Activated T-cell treated with anti-CD3 and anti-CD28 coated beads, Interleukin-2, amount 50 U/mL, for 4 hours (primary cell): ENCODE measurements around the gene ZNF322. TPM values are rescaled to one million over a fixed set of nuclear protein-coding genes. Genes with fewer than 3 reads are reported as not detected.

Experiments used
- ATAC-seq, 2 donors: fragments of 200-7000 bp; cut with Tn5 transposase; one replicate each; pipeline ENCODE4 v1.10.0; 2021
- DNase-seq: peaks from one replicate; pipeline ENCODE4 v3.0.0-alpha.2; 2020
- H3K27me3 Mint-ChIP-seq: one replicate; pipeline ENCODE4 v1.8.0; 2021; ENCODE audit warnings: low read depth, mixed read lengths
- H3K36me3 Mint-ChIP-seq: one replicate; pipeline ENCODE4 v1.8.0; 2022; ENCODE audit warnings: mixed read lengths; ENCODE audit not compliant: insufficient read depth
- H3K4me1 Mint-ChIP-seq: one replicate; pipeline ENCODE4 v1.8.0; 2021; ENCODE audit warnings: low read depth, mixed read lengths
- H3K4me3 Mint-ChIP-seq: one replicate; pipeline ENCODE4 v1.8.0; 2021; ENCODE audit warnings: mild to moderate bottlenecking, moderate library complexity, mixed read lengths
- H3K9me3 Mint-ChIP-seq: one replicate; pipeline ENCODE4 v1.8.0; 2021; ENCODE audit warnings: mixed read lengths
- total RNA-seq, 3 donors: library from RNA; stranded (reverse); gene quantifications; one replicate each; pipeline ENCODE4 v1.2.1, GENCODE V29; 2021

Gene ZNF322
- total RNA-seq, 3 donors from 2014 or later: 5.9 to 8.6 (median 8.2) TPM

DNA sequence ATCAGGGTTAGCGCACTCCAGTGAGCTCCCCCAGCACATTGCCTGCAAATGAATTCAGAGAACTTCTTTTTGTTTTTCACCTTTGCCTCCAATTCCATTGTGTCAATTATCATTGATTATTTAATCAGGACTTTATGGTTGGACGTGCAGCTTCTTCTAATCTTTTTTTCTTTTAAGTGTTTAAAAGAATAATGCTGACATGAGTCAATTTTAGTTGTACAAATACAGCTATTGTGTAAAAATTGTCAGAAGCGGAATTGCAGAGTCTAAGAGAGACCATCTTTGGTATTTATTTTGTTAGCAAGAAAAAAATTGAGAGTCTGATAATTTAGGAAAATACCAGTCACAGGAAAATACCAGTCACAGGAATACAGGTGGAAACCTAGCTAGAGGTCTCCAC, 57.3 kb downstream of the ZNF322 start:
- H3K36me3 Mint-ChIP-seq: peaks cover 19% of the 10 kb centered on the region
- DNase-seq: no peak
- no peaks in the 10 kb centered on the region for H3K27me3 Mint-ChIP-seq
- ATAC-seq: no peak
- H3K4me3 Mint-ChIP-seq: no peak overlapping the region
- peaks cover 46% of the 10 kb centered on the region for H3K4me1 Mint-ChIP-seq
- no peaks in the 10 kb centered on the region for H3K9me3 Mint-ChIP-seq

- ATAC-seq: peak; percentile 49 to 51
- H3K9me3 Mint-ChIP-seq: no peaks in the 10 kb centered on the region
- peaks cover 46% of the 10 kb centered on the region for H3K4me1 Mint-ChIP-seq
- no peak overlapping the region for H3K4me3 Mint-ChIP-seq
- DNase-seq: no peak
- no peaks in the 10 kb centered on the region for H3K27me3 Mint-ChIP-seq
- H3K36me3 Mint-ChIP-seq: peaks cover 19% of the 10 kb centered on the region
Observed at GRCh38 chr6:26600759-26601158, 58.8 kb downstream of the ZNF322 start.

GRCh38 chr6:26599591-26599990, 60.0 kb downstream of the ZNF322 start:
- Mint-ChIP-seq H3K4me1 (peaks cover 46% of the 10 kb centered on the region), H3K9me3 (no peaks in the 10 kb centered on the region), H3K27me3 (peaks cover 4% of the 10 kb centered on the region), H3K36me3 (peaks cover 19% of the 10 kb centered on the region), H3K4me3 (peak overlapping the region; percentile 45)
- DNase-seq (no peak), ATAC-seq (peak in 1 of 2 donors; percentile 6)

- peak overlapping the region; percentile 45 for H3K4me3 Mint-ChIP-seq
- ATAC-seq (no peak), DNase-seq (no peak)
- peaks cover 42% of the 10 kb centered on the region for H3K4me1 Mint-ChIP-seq
- peaks cover 19% of the 10 kb centered on the region for H3K36me3 Mint-ChIP-seq
- H3K27me3 Mint-ChIP-seq: peaks cover 8% of the 10 kb centered on the region
- H3K9me3 Mint-ChIP-seq: no peaks in the 10 kb centered on the region
Observed at GRCh38 chr6:26599134-26599533, 60.4 kb downstream of the ZNF322 start.

GRCh38 chr6:26598267-26598666, 61.3 kb downstream of the ZNF322 start:
- H3K4me3 Mint-ChIP-seq: no peak overlapping the region
- H3K4me1 Mint-ChIP-seq: peaks cover 35% of the 10 kb centered on the region
- peaks cover 17% of the 10 kb centered on the region for H3K27me3 Mint-ChIP-seq
- DNase-seq (no peak), ATAC-seq (no peak)
- H3K9me3 Mint-ChIP-seq: no peaks in the 10 kb centered on the region
- H3K36me3 Mint-ChIP-seq: peaks cover 19% of the 10 kb centered on the region

DNA sequence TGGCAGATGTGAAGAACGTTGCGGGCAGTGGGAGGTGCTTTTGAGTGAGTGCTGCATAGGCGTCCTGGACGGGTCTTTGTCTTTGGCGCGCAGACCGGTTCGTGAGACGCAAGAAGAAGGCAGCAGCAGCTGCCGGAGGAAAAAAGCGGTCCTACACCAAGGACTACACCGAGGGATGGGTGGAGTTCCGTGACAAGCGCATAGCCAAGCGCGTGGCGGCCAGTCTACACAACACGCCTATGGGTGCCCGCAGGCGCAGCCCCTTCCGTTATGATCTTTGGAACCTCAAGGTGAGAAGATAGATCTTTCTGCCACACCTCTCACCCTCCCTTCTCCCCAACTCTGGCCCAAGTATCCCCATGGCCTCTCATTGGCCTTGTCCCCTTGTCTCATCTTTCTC, 61.7 kb downstream of the ZNF322 start:
- DNase-seq (no peak), ATAC-seq (no peak)
- no peak overlapping the region for H3K4me3 Mint-ChIP-seq
- no peaks in the 10 kb centered on the region for H3K9me3 Mint-ChIP-seq
- H3K27me3 Mint-ChIP-seq: peaks cover 20% of the 10 kb centered on the region
- H3K36me3 Mint-ChIP-seq: peaks cover 19% of the 10 kb centered on the region
- peaks cover 35% of the 10 kb centered on the region for H3K4me1 Mint-ChIP-seq

GRCh38 chr6:26597389-26597766, 62.2 kb downstream of the ZNF322 start:
- H3K27me3 Mint-ChIP-seq: peaks cover 23% of the 10 kb centered on the region
- H3K4me3 Mint-ChIP-seq: no peak overlapping the region
- ATAC-seq: no peak
- H3K9me3 Mint-ChIP-seq: no peaks in the 10 kb centered on the region
- H3K4me1 Mint-ChIP-seq: peaks cover 35% of the 10 kb centered on the region
- DNase-seq: no peak
- peaks cover 19% of the 10 kb centered on the region for H3K36me3 Mint-ChIP-seq

DNA sequence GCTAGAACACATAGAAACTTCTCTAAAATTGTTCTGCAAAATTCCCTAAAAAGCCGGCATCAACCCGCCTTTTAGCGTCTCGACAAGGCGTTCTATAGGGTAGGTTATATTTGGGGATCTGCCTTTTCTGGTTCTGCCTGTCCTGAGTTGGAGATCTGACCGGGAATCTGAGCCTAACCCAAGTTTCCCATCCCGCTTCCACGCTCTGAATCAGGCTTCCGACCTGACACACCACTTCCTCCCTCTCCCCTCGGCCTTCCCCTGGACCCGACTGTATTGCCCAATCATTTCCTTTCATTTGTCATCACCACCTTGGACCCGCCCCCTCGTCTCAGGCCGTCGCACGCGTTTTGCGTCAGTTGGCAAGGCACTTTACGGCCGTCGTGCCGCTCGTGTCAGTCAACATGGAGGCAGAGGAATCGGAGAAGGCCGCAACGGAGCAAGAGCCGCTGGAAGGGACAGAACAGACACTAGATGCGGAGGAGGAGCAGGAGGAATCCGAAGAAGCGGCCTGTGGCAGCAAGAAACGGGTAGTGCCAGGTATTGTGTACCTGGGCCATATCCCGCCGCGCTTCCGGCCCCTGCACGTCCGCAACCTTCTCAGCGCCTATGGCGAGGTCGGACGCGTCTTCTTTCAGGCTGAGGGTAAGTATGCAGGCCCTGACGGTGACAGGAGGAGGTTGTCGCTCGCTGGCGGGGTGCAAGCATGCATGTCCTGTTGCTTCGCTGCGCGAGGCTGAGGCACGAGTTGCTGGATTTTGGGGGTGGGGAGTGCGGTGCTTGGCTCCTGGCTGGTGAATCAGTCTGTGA, 62.8 kb downstream of the ZNF322 start, which contains the start of gene ABT1:
ABT1 (plus strand) TSS at position 375 of the 810 bp plus-strand sequence; CDS start at position 405, 30 bp downstream.
- DNase-seq (peak; percentile 95), ATAC-seq (peak; percentile 77 to 78)
- Mint-ChIP-seq H3K4me3 (no peak within 1 kb of the TSS), H3K9me3 (no peaks in the 10 kb centered on the region), H3K27me3 (peaks cover 29% of the 10 kb centered on the region), H3K36me3 (peaks cover 19% of the 10 kb centered on the region), H3K4me1 (peaks cover 35% of the 10 kb centered on the region)

- Mint-ChIP-seq H3K27me3 (peaks cover 35% of the 10 kb centered on the region), H3K9me3 (no peaks in the 10 kb centered on the region), H3K4me3 (no peak overlapping the region), H3K4me1 (peaks cover 32% of the 10 kb centered on the region), H3K36me3 (peaks cover 19% of the 10 kb centered on the region)
- DNase-seq (peak; percentile 84), ATAC-seq (peak; percentile 34 to 44)
Observed at GRCh38 chr6:26595669-26596269, 63.8 kb downstream of the ZNF322 start.

DNA sequence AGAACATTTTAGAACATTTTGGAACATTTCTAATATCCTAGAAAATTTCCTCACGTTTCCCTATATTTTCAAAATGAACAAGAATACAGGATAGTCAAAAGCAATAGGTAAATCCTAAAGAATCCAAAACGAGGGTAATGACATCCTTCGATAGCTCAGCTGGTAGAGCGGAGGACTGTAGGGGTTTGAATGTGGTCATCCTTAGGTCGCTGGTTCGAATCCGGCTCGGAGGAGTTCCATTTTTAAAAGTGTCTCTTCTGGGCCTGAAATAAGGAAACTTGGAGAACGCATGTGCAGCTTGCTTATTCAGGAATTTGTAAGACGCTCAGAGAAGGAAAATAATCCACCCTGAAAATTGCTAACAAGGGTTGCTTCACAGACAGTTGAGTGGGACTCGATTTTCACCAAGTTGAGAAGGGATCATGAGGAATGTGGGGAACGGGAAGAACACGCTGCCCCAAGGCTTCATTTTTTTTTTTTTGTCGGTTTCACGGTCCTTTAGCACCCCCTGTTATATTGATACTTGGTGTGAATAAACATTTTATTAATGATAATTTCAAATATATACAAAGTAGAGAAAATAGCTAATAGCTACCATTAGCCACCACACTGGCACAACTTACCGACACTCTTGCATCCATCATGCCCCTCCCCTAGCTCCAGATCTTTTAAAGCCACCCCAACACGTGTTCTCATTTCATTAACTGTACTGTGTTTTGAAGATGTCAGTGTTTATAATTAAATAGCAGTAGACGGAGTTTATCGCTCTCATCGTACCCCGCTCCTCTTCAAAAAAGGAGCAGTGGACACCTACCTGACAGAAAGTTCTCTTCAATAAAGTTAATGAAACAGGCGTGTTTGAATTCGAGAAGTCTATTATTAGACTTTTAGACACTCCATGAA, 64.6 kb downstream of the ZNF322 start:
- peaks cover 24% of the 10 kb centered on the region for H3K4me1 Mint-ChIP-seq
- H3K4me3 Mint-ChIP-seq: no peak overlapping the region
- DNase-seq: no peak
- ATAC-seq: no peak
- peaks cover 35% of the 10 kb centered on the region for H3K27me3 Mint-ChIP-seq
- no peaks in the 10 kb centered on the region for H3K9me3 Mint-ChIP-seq
- peaks cover 19% of the 10 kb centered on the region for H3K36me3 Mint-ChIP-seq

GRCh38 chr6:26594131-26594498, 65.4 kb downstream of the ZNF322 start:
- Mint-ChIP-seq H3K27me3 (peaks cover 37% of the 10 kb centered on the region), H3K4me3 (no peak overlapping the region), H3K4me1 (peaks cover 16% of the 10 kb centered on the region), H3K9me3 (no peaks in the 10 kb centered on the region), H3K36me3 (peaks cover 11% of the 10 kb centered on the region)
- DNase-seq (no peak), ATAC-seq (no peak)

DNA sequence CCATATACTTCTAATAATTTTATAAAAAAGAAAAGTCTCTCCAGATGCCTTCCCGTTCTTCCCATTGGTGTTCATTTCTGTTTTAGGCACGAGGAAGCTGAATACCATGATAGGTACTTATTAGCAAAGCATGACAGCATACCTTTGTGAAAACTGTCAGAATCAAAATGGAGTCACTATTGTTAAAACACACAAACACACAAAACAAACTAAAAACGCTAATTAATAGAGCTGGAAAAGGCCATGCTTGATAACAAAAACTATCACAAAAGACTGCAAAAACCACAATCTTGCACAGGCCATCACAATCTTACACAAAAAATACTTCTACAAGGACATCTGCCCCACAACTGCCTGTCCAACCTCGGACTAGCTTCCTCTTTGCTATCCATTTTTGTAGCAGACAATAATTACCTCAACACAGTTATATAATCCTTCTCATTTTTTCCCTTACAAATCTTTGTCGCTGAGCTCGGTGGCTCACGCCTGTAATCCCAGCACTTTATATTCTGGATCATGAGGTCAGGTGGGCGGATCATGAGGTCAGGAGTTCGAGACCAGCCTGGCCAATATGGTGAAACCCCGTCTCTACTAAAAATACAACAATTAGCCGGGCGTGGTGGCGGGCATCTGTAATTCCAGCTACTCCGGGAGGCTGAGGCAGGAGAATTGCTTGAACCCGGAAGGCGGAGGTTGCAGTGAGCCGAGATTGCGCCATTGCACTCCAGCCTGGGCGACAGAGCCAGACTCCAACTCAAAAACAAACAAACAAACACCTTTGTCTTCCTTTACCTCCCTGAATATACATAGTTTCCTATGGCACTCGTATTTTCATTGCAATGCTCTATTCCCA, 66.0 kb downstream of the ZNF322 start:
- ATAC-seq (no peak), DNase-seq (no peak)
- no peaks in the 10 kb centered on the region for H3K9me3 Mint-ChIP-seq
- peaks cover 12% of the 10 kb centered on the region for H3K4me1 Mint-ChIP-seq
- peaks cover 37% of the 10 kb centered on the region for H3K27me3 Mint-ChIP-seq
- H3K4me3 Mint-ChIP-seq: no peak overlapping the region
- peaks cover 8% of the 10 kb centered on the region for H3K36me3 Mint-ChIP-seq

DNA sequence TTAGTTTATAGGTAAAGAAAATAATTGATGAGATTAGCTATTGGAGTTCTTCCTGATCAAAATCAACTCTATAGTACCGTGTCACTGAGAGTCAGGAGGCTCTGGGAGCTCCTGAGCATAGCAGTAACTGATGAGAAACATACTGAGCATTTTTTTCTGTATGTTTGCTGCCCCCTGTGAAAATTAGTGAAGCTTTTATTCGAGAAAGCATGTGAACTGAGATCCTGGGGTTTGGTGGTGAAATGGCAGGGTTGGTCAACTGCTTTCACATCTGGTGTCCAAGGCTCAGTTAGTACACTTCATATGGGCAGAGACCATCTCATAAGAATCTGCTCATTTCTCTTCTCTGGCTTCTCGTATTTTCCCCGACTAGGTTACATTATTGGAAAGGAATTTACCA, 66.9 kb downstream of the ZNF322 start:
- H3K4me3 Mint-ChIP-seq: no peak overlapping the region
- no peaks in the 10 kb centered on the region for H3K36me3 Mint-ChIP-seq
- no peaks in the 10 kb centered on the region for H3K9me3 Mint-ChIP-seq
- peaks cover 4% of the 10 kb centered on the region for H3K4me1 Mint-ChIP-seq
- DNase-seq (no peak), ATAC-seq (no peak)
- H3K27me3 Mint-ChIP-seq: peaks cover 41% of the 10 kb centered on the region
